Activated effector memory CD4-positive, alpha-beta T cell treated with anti-CD3 and anti-CD28 coated beads, Interleukin-2, amount 50 U/mL, for 16 hours (primary cell): Measurements from ENCODE around the gene WNT3.

Source experiments
- DNase-seq: peaks from one replicate; pipeline ENCODE4 v3.0.0-alpha.2; 2020

The WNT3 gene

GRCh38 chr17:46722662-46723285 is 95.7 kb downstream of the WNT3 start:
- DNase-seq, result no peak

- no peak for DNase-seq
These were observed 98.1 kb downstream of the WNT3 start for GRCh38 chr17:46720408-46720807.

GRCh38 chr17:46719891-46720290 is 98.6 kb downstream of the WNT3 start:
- no peak for DNase-seq

GRCh38 chr17:46717999-46718398 is 100.5 kb downstream of the WNT3 start:
- no peak for DNase-seq
